OCI-LY1 (cell line): ENCODE results near the gene ZNF618.

Source experiments
- CTCF ChIP-seq: fragments of 200-600 bp; sonication (generic), shearing (Covaris generic); IDR thresholded peaks from 2 replicates; pipeline ENCODE4 v1.5.1; 2017; ENCODE audit warnings: mild to moderate bottlenecking, antibody characterized with exemption, low read length, moderate library complexity, mixed read lengths
- EZH2 ChIP-seq: fragments of 200-600 bp; sonication (generic), shearing (Covaris generic); IDR thresholded peaks from 2 replicates; pipeline ENCODE4 v1.8.0; 2017; ENCODE audit warnings: borderline replicate concordance, mixed run types, mild to moderate bottlenecking, antibody characterized with exemption, low read length, moderate library complexity, mixed read lengths

DNA sequence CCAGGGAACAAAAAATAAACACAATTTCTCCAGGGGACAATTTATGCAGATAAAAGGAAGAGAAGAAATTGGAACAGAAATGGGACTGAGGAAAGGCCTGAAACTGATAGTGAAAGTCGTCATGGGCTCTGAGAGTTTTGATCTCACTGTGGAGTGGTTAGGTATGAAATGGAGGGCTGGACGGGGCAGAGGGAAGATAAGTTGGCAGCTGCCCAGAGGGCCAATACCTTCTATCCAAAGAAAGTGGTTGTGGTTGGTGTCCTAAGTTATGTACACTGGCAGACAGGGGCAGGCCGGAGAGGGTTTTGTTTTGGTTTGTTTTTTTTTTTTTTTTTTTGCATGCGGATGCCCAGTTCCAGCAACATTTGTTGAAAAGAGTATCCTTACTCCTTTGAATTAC is 46.1 kb downstream of the ZNF618 start:
- TF ChIP-seq CTCF (no peak), EZH2 (no peak)
